Astrocyte (in vitro differentiated cells and primary cell): Measurements from ENCODE around the gene PCDHA10. TPM values are rescaled to one million over a fixed set of nuclear protein-coding genes. Genes with fewer than 3 reads are reported as not detected.
"Not testable (repeated sequence)": the region's sequence is repeated elsewhere in the genome, so short reads cannot be mapped to it uniquely, and the experiment has no call there.

Experiments used
- DNase-seq: peaks from one replicate; pipeline ENCODE4 v3.0.0-alpha.2; 2010; ENCODE audit warnings: low read depth
- FAIRE-seq: peaks from 2 replicates; lab custom pipeline; 2011; peaks lifted over from hg19 to GRCh38; lab: Jason Lieb, UNC
- H2AFZ ChIP-seq: 2 replicates; pipeline ENCODE4 v1.6.0; 2012; ENCODE audit warnings: low read depth, low read length, inconsistent platforms
- H3K27ac ChIP-seq: 2 replicates; pipeline ENCODE4 v1.5.1; 2011; ENCODE audit warnings: low read depth, low read length, inconsistent platforms
- H3K27me3 ChIP-seq: 2 replicates; pipeline ENCODE4 v1.6.0; 2011; ENCODE audit warnings: low read length, inconsistent platforms; ENCODE audit not compliant: insufficient read depth
- H3K36me3 ChIP-seq: 2 replicates; pipeline ENCODE4 v1.5.1; 2011; ENCODE audit warnings: low read length, inconsistent platforms; ENCODE audit not compliant: insufficient read depth
- H3K4me1 ChIP-seq: 2 replicates; pipeline ENCODE4 v1.5.1; 2011; ENCODE audit warnings: low read length, inconsistent platforms; ENCODE audit not compliant: insufficient read depth
- H3K4me2 ChIP-seq: 2 replicates; pipeline ENCODE4 v1.6.0; 2012; ENCODE audit warnings: low read length, inconsistent platforms
- H3K4me3 ChIP-seq: 2 replicates; pipeline ENCODE4 v1.5.1; 2011; ENCODE audit warnings: low read depth, mild to moderate bottlenecking, low read length, inconsistent platforms; ENCODE audit not compliant: insufficient read depth
- H3K79me2 ChIP-seq: 2 replicates; pipeline ENCODE4 v1.6.0; 2012; ENCODE audit warnings: mild to moderate bottlenecking, low read length, inconsistent platforms; ENCODE audit not compliant: insufficient read depth
- H3K9ac ChIP-seq: 2 replicates; pipeline ENCODE4 v1.6.0; 2012; ENCODE audit warnings: mild to moderate bottlenecking, low read length, inconsistent platforms
- H3K9me3 ChIP-seq: 2 replicates; pipeline ENCODE4 v1.5.1; 2012; ENCODE audit warnings: low read depth, mild to moderate bottlenecking, low read length, inconsistent platforms; ENCODE audit not compliant: insufficient read depth
- H4K20me1 ChIP-seq: 2 replicates; pipeline ENCODE4 v1.6.0; 2012; ENCODE audit warnings: low read length, inconsistent platforms; ENCODE audit not compliant: insufficient read depth
- H3K27ac Mint-ChIP-seq: one replicate; pipeline ENCODE4 v1.8.0; 2021; ENCODE audit warnings: mild to moderate bottlenecking, mixed read lengths; ENCODE audit not compliant: unreplicated experiment
- H3K27me3 Mint-ChIP-seq: one replicate; pipeline ENCODE4 v1.8.0; 2021; ENCODE audit warnings: low read depth, mixed read lengths; ENCODE audit not compliant: unreplicated experiment
- H3K36me3 Mint-ChIP-seq: one replicate; pipeline ENCODE4 v1.8.0; 2021; ENCODE audit warnings: low read depth, mixed read lengths; ENCODE audit not compliant: unreplicated experiment
- H3K4me1 Mint-ChIP-seq: one replicate; pipeline ENCODE4 v1.8.0; 2021; ENCODE audit warnings: low read depth, mixed read lengths; ENCODE audit not compliant: unreplicated experiment
- H3K4me3 Mint-ChIP-seq: one replicate; pipeline ENCODE4 v1.8.0; 2021; ENCODE audit warnings: mild to moderate bottlenecking, moderate library complexity, mixed read lengths; ENCODE audit not compliant: unreplicated experiment
- H3K9me3 Mint-ChIP-seq: one replicate; pipeline ENCODE4 v1.8.0; 2021; ENCODE audit warnings: mild to moderate bottlenecking, mixed read lengths; ENCODE audit not compliant: unreplicated experiment
- EZH2 ChIP-seq: IDR thresholded peaks from 2 replicates; pipeline ENCODE4 v1.6.1; 2012; ENCODE audit warnings: mild to moderate bottlenecking, low read length, inconsistent platforms; ENCODE audit not compliant: insufficient read depth
- total RNA-seq: library from RNA; stranded (reverse); gene quantifications from 2 replicates; pipeline ENCODE4 v1.2.1, GENCODE V29; 2021
- TF ChIP-seq, protein P1 (sequence below): IDR thresholded peaks from 2 replicates; pipeline ENCODE4 v1.5.1; 2011; ENCODE audit warnings: low read depth, mild to moderate bottlenecking, inconsistent platforms, low read length, moderate library complexity; ENCODE audit not compliant: insufficient read depth

Gene PCDHA10
- total RNA-seq, 1 donor from 2014 or later = 16.0 TPM

DNA sequence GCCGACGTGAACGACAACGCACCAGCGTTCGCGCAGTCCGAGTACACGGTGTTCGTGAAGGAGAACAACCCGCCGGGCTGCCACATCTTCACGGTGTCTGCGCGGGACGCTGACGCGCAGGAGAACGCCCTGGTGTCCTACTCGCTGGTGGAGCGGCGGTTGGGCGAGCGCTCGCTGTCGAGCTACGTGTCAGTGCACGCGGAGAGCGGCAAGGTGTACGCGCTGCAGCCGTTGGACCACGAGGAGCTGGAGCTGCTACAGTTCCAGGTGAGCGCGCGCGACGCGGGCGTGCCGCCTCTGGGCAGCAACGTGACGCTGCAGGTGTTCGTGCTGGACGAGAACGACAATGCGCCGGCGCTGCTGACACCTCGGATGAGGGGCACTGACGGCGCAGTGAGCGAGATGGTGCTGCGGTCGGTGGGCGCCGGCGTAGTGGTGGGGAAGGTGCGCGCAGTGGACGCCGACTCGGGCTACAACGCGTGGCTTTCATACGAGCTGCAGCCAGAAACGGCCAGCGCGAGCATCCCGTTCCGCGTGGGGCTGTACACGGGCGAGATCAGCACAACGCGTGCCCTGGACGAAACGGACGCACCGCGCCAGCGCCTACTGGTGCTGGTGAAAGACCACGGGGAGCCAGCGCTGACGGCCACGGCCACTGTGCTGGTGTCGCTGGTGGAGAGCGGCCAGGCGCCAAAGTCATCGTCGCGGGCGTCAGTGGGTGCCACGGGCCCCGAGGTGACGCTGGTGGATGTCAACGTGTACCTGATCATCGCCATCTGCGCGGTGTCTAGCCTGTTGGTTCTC is 5.7 kb upstream of the PCDHA10 start:
- H3K27ac Mint-ChIP-seq, H3K36me3 Mint-ChIP-seq, H3K27me3 ChIP-seq: not testable (repeated sequence)

DNA sequence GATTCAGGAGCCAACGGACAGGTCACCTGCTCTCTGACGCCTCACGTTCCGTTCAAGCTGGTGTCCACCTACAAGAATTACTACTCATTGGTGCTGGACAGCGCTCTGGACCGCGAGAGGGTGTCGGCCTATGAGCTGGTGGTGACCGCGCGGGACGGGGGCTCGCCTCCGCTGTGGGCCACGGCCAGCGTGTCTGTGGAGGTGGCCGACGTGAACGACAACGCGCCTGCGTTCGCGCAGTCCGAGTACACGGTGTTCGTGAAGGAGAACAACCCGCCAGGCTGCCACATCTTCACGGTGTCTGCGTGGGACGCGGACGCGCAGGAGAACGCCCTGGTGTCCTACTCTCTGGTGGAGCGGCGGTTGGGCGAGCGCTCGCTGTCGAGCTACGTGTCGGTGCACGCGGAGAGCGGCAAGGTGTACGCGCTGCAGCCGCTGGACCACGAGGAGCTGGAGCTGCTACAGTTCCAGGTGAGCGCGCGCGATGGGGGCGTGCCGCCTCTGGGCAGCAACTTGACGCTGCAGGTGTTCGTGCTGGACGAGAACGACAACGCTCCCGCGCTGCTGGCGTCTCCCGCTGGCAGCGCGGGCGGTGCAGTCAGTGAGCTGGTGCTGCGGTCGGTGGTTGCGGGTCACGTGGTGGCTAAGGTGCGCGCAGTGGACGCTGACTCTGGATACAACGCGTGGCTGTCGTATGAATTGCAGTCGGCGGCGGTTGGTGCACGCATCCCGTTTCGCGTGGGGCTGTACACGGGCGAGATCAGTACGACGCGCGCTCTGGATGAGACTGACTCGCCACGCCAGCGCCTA is 1.7 kb downstream of the PCDHA10 start:
- H3K4me1 Mint-ChIP-seq = peaks cover 3% of the 10 kb centered on the region
- Histone ChIP-seq H4K20me1 (no peaks in the 10 kb centered on the region), H3K27me3 (no peaks in the 10 kb centered on the region), H2AFZ (no peak overlapping the region), H3K4me3 (no peak overlapping the region), H3K79me2 (no peaks in the 10 kb centered on the region), H3K27ac (no peak overlapping the region), H3K9me3 (peaks cover 29% of the 10 kb centered on the region), H3K4me1 (no peaks in the 10 kb centered on the region), H3K9ac (no peak overlapping the region), H3K4me2 (no peak overlapping the region), H3K36me3 (no peaks in the 10 kb centered on the region)
- no peak for TF ChIP-seq EZH2
- TF ChIP-seq, protein P1, sequence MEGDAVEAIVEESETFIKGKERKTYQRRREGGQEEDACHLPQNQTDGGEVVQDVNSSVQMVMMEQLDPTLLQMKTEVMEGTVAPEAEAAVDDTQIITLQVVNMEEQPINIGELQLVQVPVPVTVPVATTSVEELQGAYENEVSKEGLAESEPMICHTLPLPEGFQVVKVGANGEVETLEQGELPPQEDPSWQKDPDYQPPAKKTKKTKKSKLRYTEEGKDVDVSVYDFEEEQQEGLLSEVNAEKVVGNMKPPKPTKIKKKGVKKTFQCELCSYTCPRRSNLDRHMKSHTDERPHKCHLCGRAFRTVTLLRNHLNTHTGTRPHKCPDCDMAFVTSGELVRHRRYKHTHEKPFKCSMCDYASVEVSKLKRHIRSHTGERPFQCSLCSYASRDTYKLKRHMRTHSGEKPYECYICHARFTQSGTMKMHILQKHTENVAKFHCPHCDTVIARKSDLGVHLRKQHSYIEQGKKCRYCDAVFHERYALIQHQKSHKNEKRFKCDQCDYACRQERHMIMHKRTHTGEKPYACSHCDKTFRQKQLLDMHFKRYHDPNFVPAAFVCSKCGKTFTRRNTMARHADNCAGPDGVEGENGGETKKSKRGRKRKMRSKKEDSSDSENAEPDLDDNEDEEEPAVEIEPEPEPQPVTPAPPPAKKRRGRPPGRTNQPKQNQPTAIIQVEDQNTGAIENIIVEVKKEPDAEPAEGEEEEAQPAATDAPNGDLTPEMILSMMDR = no peak
- no peak for DNase-seq
- peaks cover 17% of the 10 kb centered on the region for H3K9me3 Mint-ChIP-seq
- H3K4me3 Mint-ChIP-seq = peak overlapping the region; percentile 88
- H3K36me3 Mint-ChIP-seq = peaks cover 31% of the 10 kb centered on the region
- no peak for FAIRE-seq
- no peaks in the 10 kb centered on the region for H3K27me3 Mint-ChIP-seq
- no peak overlapping the region for H3K27ac Mint-ChIP-seq

More for the DNA sequence above, 5.7 kb upstream of the PCDHA10 start:
- not testable (repeated sequence) for H3K79me2 ChIP-seq, FAIRE-seq, H3K27ac ChIP-seq, H4K20me1 ChIP-seq, H3K4me3 ChIP-seq, H3K27me3 Mint-ChIP-seq, H3K36me3 ChIP-seq, H3K4me2 ChIP-seq, H3K4me1 ChIP-seq, H3K9me3 Mint-ChIP-seq, H3K9me3 ChIP-seq, H3K9ac ChIP-seq, H2AFZ ChIP-seq, DNase-seq, H3K4me1 Mint-ChIP-seq, H3K4me3 Mint-ChIP-seq

DNA sequence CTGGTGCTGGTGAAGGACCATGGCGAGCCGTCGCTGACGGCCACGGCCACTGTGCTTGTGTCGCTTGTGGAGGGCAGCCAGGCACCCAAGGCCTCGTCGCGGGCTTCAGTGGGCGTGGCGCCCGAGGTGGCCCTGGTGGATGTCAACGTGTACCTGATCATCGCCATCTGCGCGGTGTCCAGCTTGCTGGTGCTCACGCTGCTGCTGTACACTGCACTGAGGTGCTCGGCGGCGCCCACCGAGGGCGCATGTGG is 2.2 kb downstream of the PCDHA10 start:
- H3K4me3 Mint-ChIP-seq = no peak overlapping the region

More for the DNA sequence above, 2.2 kb downstream of the PCDHA10 start:
- Histone ChIP-seq H3K36me3 (no peaks in the 10 kb centered on the region), H3K9ac (no peak overlapping the region), H4K20me1 (no peaks in the 10 kb centered on the region), H2AFZ (no peak overlapping the region), H3K9me3 (peaks cover 34% of the 10 kb centered on the region), H3K4me2 (no peak overlapping the region), H3K79me2 (no peaks in the 10 kb centered on the region), H3K4me1 (no peaks in the 10 kb centered on the region), H3K27ac (no peak overlapping the region), H3K27me3 (no peaks in the 10 kb centered on the region), H3K4me3 (no peak overlapping the region)
- Mint-ChIP-seq H3K4me1 (peaks cover 3% of the 10 kb centered on the region), H3K9me3 (peaks cover 17% of the 10 kb centered on the region), H3K27ac (no peak overlapping the region), H3K36me3 (peaks cover 36% of the 10 kb centered on the region), H3K27me3 (no peaks in the 10 kb centered on the region)
- DNase-seq (no peak), FAIRE-seq (no peak)
- TF ChIP-seq EZH2 = no peak
- TF ChIP-seq, protein P1 = no peak
